HG02678 (cell line): Measurements from ENCODE around the gene TMEM176B.

Experiments used
- ATAC-seq: cut with Tn5 transposase; IDR thresholded peaks from one replicate; pipeline ENCODE4 v1.9.1; 2021; ENCODE audit warnings: mild to moderate bottlenecking, moderate library complexity; ENCODE audit not compliant: unreplicated experiment

The TMEM176B gene

GRCh38 chr7:150799741-150800580 is at the start of gene TMEM176B:
TMEM176B (minus strand) TSS chr7:150800364; CDS start chr7:150796569, 3,795 bp downstream.
- ATAC-seq = no peak

- no peak for ATAC-seq
Measured at GRCh38 chr7:150849204-150849775, 49.1 kb upstream of the TMEM176B start.

GRCh38 chr7:150848561-150849115 is 48.5 kb upstream of the TMEM176B start:
- ATAC-seq = no peak

- ATAC-seq = no peak
Measured at GRCh38 chr7:150848111-150848510, 47.9 kb upstream of the TMEM176B start.

- no peak for ATAC-seq
Measured at GRCh38 chr7:150847536-150847935, 47.4 kb upstream of the TMEM176B start.

- ATAC-seq = no peak
Measured at GRCh38 chr7:150846291-150847115, 46.3 kb upstream of the TMEM176B start.

GRCh38 chr7:150845421-150845861 is 45.3 kb upstream of the TMEM176B start:
- ATAC-seq = no peak

GRCh38 chr7:150842716-150843115 is 42.6 kb upstream of the TMEM176B start:
- ATAC-seq = no peak

- ATAC-seq = no peak
Measured at GRCh38 chr7:150842018-150842417, 41.9 kb upstream of the TMEM176B start.

- no peak for ATAC-seq
Measured at GRCh38 chr7:150838965-150839650, 38.9 kb upstream of the TMEM176B start.

GRCh38 chr7:150835702-150836280 is 35.6 kb upstream of the TMEM176B start:
- no peak for ATAC-seq

- no peak for ATAC-seq
Measured at GRCh38 chr7:150835019-150835418, 34.9 kb upstream of the TMEM176B start.

- ATAC-seq = no peak
Measured at GRCh38 chr7:150831851-150832250, 31.7 kb upstream of the TMEM176B start.

GRCh38 chr7:150830937-150831336 is 30.8 kb upstream of the TMEM176B start:
- no peak for ATAC-seq

GRCh38 chr7:150829426-150829825 is 29.3 kb upstream of the TMEM176B start:
- ATAC-seq = no peak

- no peak for ATAC-seq
Measured at GRCh38 chr7:150828384-150828783, 28.2 kb upstream of the TMEM176B start.

GRCh38 chr7:150826061-150826849 is 26.1 kb upstream of the TMEM176B start:
- no peak for ATAC-seq

GRCh38 chr7:150824379-150825177 is 24.4 kb upstream of the TMEM176B start:
- ATAC-seq = no peak
